Stimulated activated CD8-positive, alpha-beta memory T cell treated with anti-CD3 and anti-CD28 coated beads, Interleukin-12 subunit alpha, Interleukin-12 subunit beta, amount 100 ng/mL, for 4 hours (primary cell): ENCODE measurements around the gene B3GALT2.
"Not testable (repeated sequence)": the region's sequence is repeated elsewhere in the genome, so short reads cannot be mapped to it uniquely, and the experiment has no call there.

ENCODE experiments used
- DNase-seq: peaks from one replicate; pipeline ENCODE4 v3.0.0-alpha.2; 2020; ENCODE audit warnings: low read depth

B3GALT2 gene

GRCh38 chr1:193185901-193186731 lies at the start of gene B3GALT2:
B3GALT2 (minus strand) TSS chr1:193186613; CDS start chr1:193181562, 5,051 bp downstream.
- no peak for DNase-seq

- no peak for DNase-seq
Measured at GRCh38 chr1:193234530-193234929, 48.1 kb upstream of the B3GALT2 start.

- not testable (repeated sequence) for DNase-seq
Measured at GRCh38 chr1:193231146-193231545, 44.7 kb upstream of the B3GALT2 start.

GRCh38 chr1:193229136-193229535 lies 42.7 kb upstream of the B3GALT2 start:
- DNase-seq, result no peak

GRCh38 chr1:193222056-193222615 lies 35.7 kb upstream of the B3GALT2 start:
- DNase-seq, result no peak

- DNase-seq, result no peak
Measured at GRCh38 chr1:193221651-193222050, 35.2 kb upstream of the B3GALT2 start.

- no peak for DNase-seq
Measured at GRCh38 chr1:193219391-193219790, 33.0 kb upstream of the B3GALT2 start.

- DNase-seq, result no peak
Measured at GRCh38 chr1:193216920-193217319, 30.5 kb upstream of the B3GALT2 start.

GRCh38 chr1:193213998-193214397 lies 27.6 kb upstream of the B3GALT2 start:
- no peak for DNase-seq

- DNase-seq, result no peak
Measured at GRCh38 chr1:193212637-193213036, 26.2 kb upstream of the B3GALT2 start.

GRCh38 chr1:193211539-193211938 lies 25.1 kb upstream of the B3GALT2 start:
- no peak for DNase-seq

GRCh38 chr1:193210996-193211395 lies 24.6 kb upstream of the B3GALT2 start:
- DNase-seq, result no peak

- no peak for DNase-seq
Measured at GRCh38 chr1:193201021-193201420, 14.6 kb upstream of the B3GALT2 start.

- DNase-seq, result no peak
Measured at GRCh38 chr1:193199940-193200339, 13.5 kb upstream of the B3GALT2 start.

- no peak for DNase-seq
Measured at GRCh38 chr1:193192586-193192985, 6.2 kb upstream of the B3GALT2 start.

GRCh38 chr1:193190096-193190744 lies 3.8 kb upstream of the B3GALT2 start:
- DNase-seq, result no peak

- DNase-seq, result no peak
Measured at GRCh38 chr1:193189442-193190095, 3.2 kb upstream of the B3GALT2 start.

GRCh38 chr1:193188915-193189314 lies 2.5 kb upstream of the B3GALT2 start:
- DNase-seq, result not testable (repeated sequence)

- DNase-seq, result no peak
Measured at GRCh38 chr1:193187114-193187513, 701 bp upstream of the B3GALT2 start.

GRCh38 chr1:193185211-193185610 lies 1.2 kb downstream of the B3GALT2 start:
- no peak for DNase-seq

- DNase-seq, result no peak
Measured at GRCh38 chr1:193184776-193185175, 1.6 kb downstream of the B3GALT2 start.

GRCh38 chr1:193183019-193183627 lies 3.3 kb downstream of the B3GALT2 start:
- no peak for DNase-seq
